ENCODE measurements around the gene WASF2. TPM values are rescaled to one million over a fixed set of nuclear protein-coding genes. Genes with fewer than 3 reads are reported as not detected.

Gene WASF2
- total and polyA plus RNA-seq, 2 of the 8 experiments (the other 6 are each of a cell fraction or from before 2014, with no cell fraction given): 32.1 to 86.6 TPM

DNA sequence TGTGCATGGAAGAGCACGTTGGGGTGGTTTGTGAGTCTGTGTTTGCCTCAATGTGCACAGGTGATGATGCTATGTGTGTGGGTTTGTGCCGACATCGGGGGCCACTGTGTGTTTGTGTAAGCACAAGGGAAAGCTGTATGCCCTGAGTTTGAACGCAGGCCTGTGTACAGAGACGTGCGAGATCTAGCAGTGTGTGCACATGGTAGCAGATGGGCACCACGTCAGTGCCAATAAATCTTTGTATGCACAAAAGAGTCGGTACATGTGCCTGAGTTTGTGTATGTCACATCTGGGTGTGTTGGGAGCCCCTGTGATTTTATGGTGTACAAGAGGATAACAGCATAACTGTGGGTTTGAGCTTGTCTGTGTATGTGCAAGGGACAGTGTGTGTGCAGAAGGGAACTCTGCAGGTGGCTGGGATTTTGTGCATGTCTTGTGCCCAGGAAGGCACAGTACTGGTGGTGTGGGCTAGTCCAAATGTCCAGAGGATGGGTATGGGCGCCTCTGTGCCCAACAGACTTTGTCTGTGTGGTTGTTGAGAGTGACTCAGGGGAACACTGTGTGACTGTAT lies 32.0 kb upstream of the WASF2 start:
- H3K23ac ChIP-seq (ENCODE audit: insufficient read length): no peak overlapping the region
- H2BK15ac ChIP-seq (ENCODE audit: low read length): peak overlapping the region; percentile 98
- no peak for DNase-seq (ENCODE audit: low read depth in 1 of 2, low spot score in 2 of 2)
- peak overlapping the region; percentile 90; the same call in 1 of the 2 replicates for H2BK20ac ChIP-seq (ENCODE audit: low read length)
- H3K27me3 ChIP-seq (replicated peaks in 1 of 4; ENCODE audit: control insufficient read depth in 3 of 4, extremely low read depth in 1 of 4, insufficient read depth in 3 of 4, low read length in 3 of 4): no peaks in the 10 kb centered on the region
- no peaks in the 10 kb centered on the region for H3K9me3 ChIP-seq (ENCODE audit: insufficient read depth in 2 of 2, low read depth in 1 of 2, low read length in 1 of 2)
- H2BK5ac ChIP-seq (ENCODE audit: low read depth, low read length): peak overlapping the region; percentile 96; the same call in 1 of the 2 replicates
- H3K4me2 ChIP-seq (ENCODE audit: insufficient read depth in 1 of 2, low read depth in 2 of 2, low read length in 2 of 2): no peak overlapping the region
- no peak overlapping the region for H3K4me3 ChIP-seq (ENCODE audit: extremely low read depth in 1 of 4, insufficient read depth in 2 of 4, low read depth in 3 of 4, low read length in 4 of 4)
- H3K4me1 ChIP-seq (replicated peaks in 1 of 4; ENCODE audit: control insufficient read depth in 3 of 4, insufficient read depth in 4 of 4, low read length in 3 of 4): peaks cover 9 to 54% (median 40%) of the 10 kb centered on the region in 4 experiments
- H3K23me2 ChIP-seq (ENCODE audit: low read depth, low read length): peaks cover 7% of the 10 kb centered on the region
- FAIRE-seq: no peak
- H3K18ac ChIP-seq (ENCODE audit: extremely low read depth, low read length): no peak overlapping the region
- no peak overlapping the region for H3K27ac ChIP-seq (ENCODE audit: low read depth, low read length)
- no peak overlapping the region for H2BK120ac ChIP-seq (replicated peaks; ENCODE audit: low read depth, low read length)
- 95% methylated on average over 9 of the region's 9 CpGs; no CpG with 5 or more reads in 1 of the 2 experiments for WGBS, 2 experiments (ENCODE audit: extremely low coverage in 1 of 2, insufficient coverage in 1 of 2, insufficient read length in 1 of 2, insufficient replicate concordance in 2 of 2, low coverage in 1 of 2, low lambda C conversion rate in 2 of 2, missing lambda C conversion rate in 1 of 2)
- no peaks in the 10 kb centered on the region for H3K79me2 ChIP-seq (ENCODE audit: control insufficient read depth in 1 of 2, insufficient read depth in 2 of 2, low read length in 2 of 2)
- peak overlapping the region; percentile 57 for H3K4ac ChIP-seq (replicated peaks; ENCODE audit: insufficient read length, low read depth, low read length)
- POLR2A ChIA-PET (ENCODE audit: partially characterized antibody): interaction anchor here (1.0 kb wide), 1 partner anchor 14 kb away, joined by 4 read pairs; no protein-coding TSS in a partner anchor
- CTCF ChIA-PET (ENCODE audit: partially characterized antibody): interaction anchor here (0.7 to 8.6 kb wide), 14 partner anchors 13 to 223 kb away, joined by 3 to 110 read pairs (median 4); partner anchors contain the start of gene AHDC1
- H3K56ac ChIP-seq (replicated peaks; ENCODE audit: insufficient read length, low read depth, low read length): no peak overlapping the region
- H3K9ac ChIP-seq (replicated peaks in 1 of 4; ENCODE audit: extremely low read depth in 1 of 4, low read depth in 3 of 4, low read length in 3 of 4): no peak overlapping the region
- peak overlapping the region; percentile 81; the same call in 1 of the 2 replicates for H4K8ac ChIP-seq (ENCODE audit: extremely low read depth, insufficient read depth, low read length)
- H2AFZ ChIP-seq (ENCODE audit: low read length): no peak overlapping the region
- no peaks in the 10 kb centered on the region for H3K79me1 ChIP-seq (ENCODE audit: low read depth, low read length)
- H3K36me3 ChIP-seq (ENCODE audit: control insufficient read depth in 2 of 4, insufficient read depth in 4 of 4, low read length in 3 of 4): no peaks in the 10 kb centered on the region
- H3K14ac ChIP-seq (ENCODE audit: insufficient read length): no peak overlapping the region
- H4K20me1 ChIP-seq (replicated peaks in 1 of 2; ENCODE audit: control insufficient read depth in 1 of 2, insufficient read depth in 2 of 2, low read length in 2 of 2): peaks cover 0 to 2% of the 10 kb centered on the region in 2 experiments
- no peak overlapping the region for H4K5ac ChIP-seq (ENCODE audit: insufficient read length, low read depth, low read length)
- H2BK12ac ChIP-seq (ENCODE audit: low read depth, low read length): peak overlapping the region; percentile 97; the same call in 1 of the 2 replicates
- peak overlapping the region; percentile 87 for H4K91ac ChIP-seq (replicated peaks; ENCODE audit: insufficient read length, low read length)
- H2AK5ac ChIP-seq (ENCODE audit: low read depth, low read length): peak overlapping the region; percentile 54; the same call in 1 of the 2 replicates
- TF ChIP-seq EGR1 (IDR thresholded peaks at IDR 0.05; ENCODE audit: borderline replicate concordance, low read depth, low read length): no peak
- TF ChIP-seq RNF2 (IDR thresholded peaks at IDR 0.05; ENCODE audit: borderline replicate concordance, low read depth, low read length, missing control alignments, poor library complexity, severe bottlenecking): no peak
- TF ChIP-seq POLR2A (IDR thresholded peaks at IDR 0.05; ENCODE audit: control extremely low read depth in 1 of 2, low read depth in 2 of 2, low read length in 2 of 2): no peak
- TF ChIP-seq ASH2L (IDR thresholded peaks at IDR 0.05; ENCODE audit: low read length): no peak
- TF ChIP-seq HDAC2 (IDR thresholded peaks at IDR 0.05; ENCODE audit: borderline replicate concordance in 1 of 2, low read depth in 2 of 2, low read length in 2 of 2): no peak
- TF ChIP-seq, protein P1, sequence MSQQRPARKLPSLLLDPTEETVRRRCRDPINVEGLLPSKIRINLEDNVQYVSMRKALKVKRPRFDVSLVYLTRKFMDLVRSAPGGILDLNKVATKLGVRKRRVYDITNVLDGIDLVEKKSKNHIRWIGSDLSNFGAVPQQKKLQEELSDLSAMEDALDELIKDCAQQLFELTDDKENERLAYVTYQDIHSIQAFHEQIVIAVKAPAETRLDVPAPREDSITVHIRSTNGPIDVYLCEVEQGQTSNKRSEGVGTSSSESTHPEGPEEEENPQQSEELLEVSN (IDR thresholded peaks at IDR 0.05): no peak
- TF ChIP-seq NRF1 (IDR thresholded peaks at IDR 0.05; ENCODE audit: low read depth, low read length): no peak
- TF ChIP-seq EZH2 (IDR thresholded peaks at IDR 0.05; ENCODE audit: low read depth, low read length, severe bottlenecking): no peak
- TF ChIP-seq, protein P2, sequence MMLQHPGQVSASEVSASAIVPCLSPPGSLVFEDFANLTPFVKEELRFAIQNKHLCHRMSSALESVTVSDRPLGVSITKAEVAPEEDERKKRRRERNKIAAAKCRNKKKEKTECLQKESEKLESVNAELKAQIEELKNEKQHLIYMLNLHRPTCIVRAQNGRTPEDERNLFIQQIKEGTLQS (IDR thresholded peaks at IDR 0.05; ENCODE audit: insufficient read depth, low read depth, low read length): no peak
- TF ChIP-seq RAD21 (IDR thresholded peaks at IDR 0.05 in 1 of 2, conservative IDR thresholded peaks at IDR 0.05 in 1 of 2; ENCODE audit: low read depth in 2 of 2, low read length in 2 of 2): no peak

Measured in H1 (cell line).